H1 (cell line): ENCODE measurements around the gene PKD1.

ENCODE experiments used
- CHD2 ChIP-seq: IDR thresholded peaks from 2 replicates; pipeline ENCODE4 v1.6.1; 2012; ENCODE audit warnings: low read length, improper control_type of control experiment
- CTBP2 ChIP-seq: IDR thresholded peaks from 2 replicates; pipeline ENCODE4 v1.7.0; 2011; ENCODE audit warnings: borderline replicate concordance, mild to moderate bottlenecking, moderate library complexity, mixed read lengths, low read length; ENCODE audit not compliant: insufficient read depth, insufficient read length
- EP300 ChIP-seq, 2 experiments: IDR thresholded peaks; 1 replicate in 1 of 2; 2 replicates in 1 of 2; pipeline ENCODE4 v1.6.1; 2011 to 2012; ENCODE audit warnings: low read depth in 2 of 2, low read length in 2 of 2, mild to moderate bottlenecking in 2 of 2, borderline replicate concordance in 1 of 2, inconsistent platforms in 1 of 2, moderate library complexity in 1 of 2
- EZH2 ChIP-seq: fragments of 200-600 bp; sonication (generic); IDR thresholded peaks from 2 replicates; pipeline ENCODE4 v1.7.1; 2012; ENCODE audit warnings: low read depth, mild to moderate bottlenecking, moderate library complexity, low read length, inconsistent platforms; ENCODE audit not compliant: severe bottlenecking
- JUND ChIP-seq: IDR thresholded peaks from 2 replicates; pipeline ENCODE4 v1.6.1; 2011; ENCODE audit warnings: mild to moderate bottlenecking, improper control_type of control experiment, low read length
- NANOG ChIP-seq: IDR thresholded peaks from 2 replicates; pipeline ENCODE4 v1.6.1; 2011; ENCODE audit warnings: low read length, low read depth, mild to moderate bottlenecking, inconsistent platforms; ENCODE audit not compliant: insufficient read depth, poor library complexity, severe bottlenecking
- POLR2AphosphoS5 ChIP-seq: IDR thresholded peaks from 2 replicates; pipeline ENCODE4 v1.6.1; 2011; ENCODE audit warnings: low read depth, low read length
- RAD21 ChIP-seq, 2 experiments: IDR thresholded peaks in 1 of 2; conservative IDR thresholded peaks in 1 of 2; 2 replicates each; pipeline ENCODE4 v1.6.1; 2011; ENCODE audit warnings: low read depth in 2 of 2, low read length in 2 of 2, improper control_type of control experiment in 1 of 2, inconsistent platforms in 1 of 2, mild to moderate bottlenecking in 1 of 2, moderate library complexity in 1 of 2
- TF ChIP-seq, protein P1 (sequence below), 3 experiments: IDR thresholded peaks; 1 replicate in 2 of 3; 2 replicates in 1 of 3; pipeline versions ENCODE4 v1.5.1 to v1.6.1; 2011; ENCODE audit warnings: low read length in 3 of 3, mild to moderate bottlenecking in 3 of 3, inconsistent platforms in 2 of 3, low read depth in 1 of 3, moderate library complexity in 1 of 3; ENCODE audit not compliant: insufficient read depth in 1 of 3; ENCODE audit errors: control extremely low read depth in 1 of 3

DNA sequence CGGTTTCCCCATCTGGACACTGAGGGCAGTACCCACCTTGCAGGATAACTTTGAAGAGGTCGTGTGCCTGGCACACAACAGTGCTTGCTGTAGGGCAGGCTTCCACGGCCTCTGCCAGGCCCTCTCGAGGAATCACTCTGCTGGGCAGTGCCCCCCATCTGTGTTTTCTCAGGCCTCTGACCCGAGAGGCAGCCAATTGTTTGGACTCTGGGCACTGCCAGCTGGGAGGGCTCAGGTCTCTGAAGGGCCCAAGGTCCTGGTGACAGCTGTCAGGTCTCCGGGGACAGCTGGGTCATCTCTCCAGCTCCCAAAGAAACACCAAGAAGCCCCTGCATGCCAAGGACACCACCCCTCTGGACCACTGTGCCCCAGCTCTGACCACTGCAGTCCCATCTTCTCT lies 11.7 kb upstream of the PKD1 start:
- TF ChIP-seq NANOG: no peak
- TF ChIP-seq EP300 (IDR thresholded peaks at IDR 0.05; ENCODE audit: borderline replicate concordance in 1 of 2, low read depth in 2 of 2, low read length in 2 of 2): no peak
- TF ChIP-seq JUND: no peak
- TF ChIP-seq CTBP2: no peak
- TF ChIP-seq, protein P1, sequence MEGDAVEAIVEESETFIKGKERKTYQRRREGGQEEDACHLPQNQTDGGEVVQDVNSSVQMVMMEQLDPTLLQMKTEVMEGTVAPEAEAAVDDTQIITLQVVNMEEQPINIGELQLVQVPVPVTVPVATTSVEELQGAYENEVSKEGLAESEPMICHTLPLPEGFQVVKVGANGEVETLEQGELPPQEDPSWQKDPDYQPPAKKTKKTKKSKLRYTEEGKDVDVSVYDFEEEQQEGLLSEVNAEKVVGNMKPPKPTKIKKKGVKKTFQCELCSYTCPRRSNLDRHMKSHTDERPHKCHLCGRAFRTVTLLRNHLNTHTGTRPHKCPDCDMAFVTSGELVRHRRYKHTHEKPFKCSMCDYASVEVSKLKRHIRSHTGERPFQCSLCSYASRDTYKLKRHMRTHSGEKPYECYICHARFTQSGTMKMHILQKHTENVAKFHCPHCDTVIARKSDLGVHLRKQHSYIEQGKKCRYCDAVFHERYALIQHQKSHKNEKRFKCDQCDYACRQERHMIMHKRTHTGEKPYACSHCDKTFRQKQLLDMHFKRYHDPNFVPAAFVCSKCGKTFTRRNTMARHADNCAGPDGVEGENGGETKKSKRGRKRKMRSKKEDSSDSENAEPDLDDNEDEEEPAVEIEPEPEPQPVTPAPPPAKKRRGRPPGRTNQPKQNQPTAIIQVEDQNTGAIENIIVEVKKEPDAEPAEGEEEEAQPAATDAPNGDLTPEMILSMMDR (IDR thresholded peaks at IDR 0.05; ENCODE audit: control extremely low read depth in 1 of 3, insufficient read depth in 1 of 3, low read depth in 1 of 3, low read length in 3 of 3): no peak
- no peak for TF ChIP-seq CHD2
- no peak for TF ChIP-seq RAD21 (IDR thresholded peaks at IDR 0.05 in 1 of 2, conservative IDR thresholded peaks at IDR 0.05 in 1 of 2; ENCODE audit: low read depth in 2 of 2, low read length in 2 of 2)
- no peak for TF ChIP-seq POLR2AphosphoS5
- no peak for TF ChIP-seq EZH2
